NOMO-1 treated with DMSO at 0.1 percent for 48 hours (cell line): Measurements from ENCODE around the gene CFAP210.

ENCODE experiments used
- DNase-seq: peaks from one replicate; lab custom pipeline; 2025; ENCODE audit not compliant: unreplicated experiment; lab: John Stamatoyannopoulos, UW

The CFAP210 gene

GRCh38 chr2:169673921-169674320, 20.3 kb downstream of the CFAP210 start:
- no peak for DNase-seq

DNA sequence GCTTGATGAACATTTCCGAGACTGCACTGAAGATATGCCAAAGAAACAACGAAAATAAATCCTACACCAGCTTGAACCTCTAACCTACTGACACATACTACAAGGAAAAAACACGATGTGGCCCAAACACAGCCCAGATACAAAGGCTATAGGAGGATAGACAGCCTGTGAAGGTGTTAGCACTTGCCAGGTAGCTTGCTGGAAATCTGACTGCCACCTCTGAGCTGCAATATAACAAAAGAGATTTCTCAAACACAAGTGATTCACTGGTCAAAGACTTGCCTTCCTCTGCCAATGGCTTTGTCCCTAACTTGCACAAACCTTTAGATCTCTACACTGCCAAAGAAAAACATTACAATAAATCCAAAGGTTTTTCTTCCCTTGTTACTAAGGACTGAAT, 21.1 kb downstream of the CFAP210 start:
- no peak for DNase-seq

- DNase-seq: no peak
Observed at GRCh38 chr2:169672406-169672805, 21.8 kb downstream of the CFAP210 start.

- no peak for DNase-seq
Observed at GRCh38 chr2:169670937-169671336, 23.3 kb downstream of the CFAP210 start.

DNA sequence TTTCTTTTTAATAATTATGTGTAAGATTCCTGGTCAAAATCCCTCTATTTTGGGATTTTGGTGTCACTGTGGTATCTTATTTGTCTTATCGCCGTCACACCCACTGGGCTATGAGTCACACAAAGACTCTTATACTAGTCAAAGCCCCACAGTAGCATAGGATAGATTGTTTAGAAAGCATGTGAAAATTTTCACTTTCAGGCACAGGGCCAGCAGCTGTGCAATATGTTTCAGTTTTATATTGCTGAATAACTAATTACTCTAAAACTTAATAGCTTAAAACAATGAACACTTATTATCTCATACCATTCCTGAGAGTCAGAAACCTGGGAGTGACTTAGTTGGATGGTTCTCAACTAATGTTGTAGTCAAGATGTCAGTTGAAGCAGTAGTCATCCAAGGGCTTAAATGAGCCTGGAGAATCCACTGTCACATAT, 24.0 kb downstream of the CFAP210 start:
- no peak for DNase-seq

GRCh38 chr2:169667583-169667982, 26.6 kb downstream of the CFAP210 start:
- DNase-seq: no peak

- DNase-seq: no peak
Observed at GRCh38 chr2:169664978-169665930, 29.0 kb downstream of the CFAP210 start.

GRCh38 chr2:169664600-169664977, 29.6 kb downstream of the CFAP210 start:
- DNase-seq: no peak

- no peak for DNase-seq
Observed at GRCh38 chr2:169663247-169663646, 31.0 kb downstream of the CFAP210 start.

GRCh38 chr2:169662744-169663143, 31.5 kb downstream of the CFAP210 start:
- DNase-seq: no peak

- no peak for DNase-seq
Observed at GRCh38 chr2:169661265-169661664, 32.9 kb downstream of the CFAP210 start.

- peak; percentile 74 for DNase-seq
Observed at GRCh38 chr2:169659320-169659719, 34.9 kb downstream of the CFAP210 start.

GRCh38 chr2:169658877-169659276, 35.3 kb downstream of the CFAP210 start:
- no peak for DNase-seq

- no peak for DNase-seq
Observed at GRCh38 chr2:169656164-169656563, 38.0 kb downstream of the CFAP210 start.

GRCh38 chr2:169653636-169654035, 40.6 kb downstream of the CFAP210 start:
- DNase-seq: no peak

GRCh38 chr2:169649278-169649677, 44.9 kb downstream of the CFAP210 start:
- DNase-seq: no peak

DNA sequence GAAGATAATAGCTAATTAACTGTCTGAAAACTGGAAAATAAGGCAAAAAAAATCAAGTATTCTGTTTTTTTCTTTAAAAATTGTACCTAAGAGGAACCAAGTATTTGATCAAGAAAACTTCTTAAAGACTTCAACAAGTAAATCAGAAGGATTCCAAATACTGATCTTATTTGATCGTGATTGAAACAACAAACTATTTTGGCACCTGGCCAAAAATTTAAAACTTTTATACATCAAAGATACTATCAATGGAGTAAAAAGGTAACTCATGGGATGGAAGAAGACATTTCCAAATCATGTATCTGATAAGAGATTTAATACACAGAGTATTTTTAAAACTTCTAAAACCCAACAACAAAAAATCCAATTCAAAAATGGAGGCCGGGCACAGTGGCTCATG, 46.7 kb downstream of the CFAP210 start:
- DNase-seq: no peak

- no peak for DNase-seq
Observed at GRCh38 chr2:169644173-169644572, 50.0 kb downstream of the CFAP210 start.

- DNase-seq: no peak
Observed at GRCh38 chr2:169641464-169641863, 52.7 kb downstream of the CFAP210 start.

- DNase-seq: no peak
Observed at GRCh38 chr2:169640104-169640503, 54.1 kb downstream of the CFAP210 start.

DNA sequence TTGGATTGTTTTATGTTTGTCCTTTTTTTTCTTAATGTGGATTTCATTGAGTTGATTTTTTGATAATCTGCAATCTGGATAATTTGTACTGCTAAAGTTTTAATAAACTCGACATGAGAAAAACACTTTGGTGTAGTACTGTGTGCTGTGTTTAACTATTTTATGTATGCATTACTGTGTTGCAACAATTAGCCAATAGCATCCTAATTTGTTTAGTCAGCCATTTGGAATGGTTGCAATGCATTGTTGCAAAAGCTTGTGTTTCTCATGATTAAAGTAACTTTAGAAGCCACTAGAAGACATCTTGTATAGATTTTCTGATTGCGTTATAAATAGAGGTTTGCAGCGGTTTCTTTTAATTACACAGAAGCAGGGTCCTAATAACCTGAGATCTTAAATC, 56.6 kb downstream of the CFAP210 start:
- no peak for DNase-seq

GRCh38 chr2:169636440-169637097, 57.6 kb downstream of the CFAP210 start:
- no peak for DNase-seq
